Prostate gland (tissue), 2 donors: ENCODE data around the gene JOSD1. TPM values are rescaled to one million over a fixed set of nuclear protein-coding genes. Genes with fewer than 3 reads are reported as not detected.

Experiments
- DNase-seq: peaks from one replicate; pipeline ENCODE4 v3.0.0-alpha.2; 2019; ENCODE audit warnings: low spot score
- H3K27ac ChIP-seq, 2 donors: fragments of 200-600 bp; sonication (generic); 2 replicates each; pipeline ENCODE4 v1.5.1; 2017 to 2019
- H3K27me3 ChIP-seq: fragments of 200-600 bp; sonication (generic); replicated peaks from 2 replicates; pipeline ENCODE4 v1.5.1; 2019; ENCODE audit not compliant: insufficient read depth
- H3K36me3 ChIP-seq, 2 donors: fragments of 200-600 bp; sonication (generic); 1 replicate in 1 of 2; 2 replicates in 1 of 2; pipeline versions ENCODE4 v1.5.1 to v1.8.1; 2017 to 2019
- H3K4me1 ChIP-seq: fragments of 200-600 bp; sonication (generic); replicated peaks from 2 replicates; pipeline ENCODE4 v1.5.1; 2019
- H3K4me3 ChIP-seq, 2 donors: fragments of 200-600 bp; sonication (generic); 2 replicates each; pipeline ENCODE4 v1.5.1; 2017 to 2019
- H3K9me3 ChIP-seq: fragments of 200-600 bp; sonication (generic); 2 replicates; pipeline ENCODE4 v1.5.1; 2017
- POLR2A ChIP-seq: fragments of 450-650 bp; IDR thresholded peaks from one replicate; pipeline ENCODE4 v1.6.1; 2016; ENCODE audit warnings: antibody characterized with exemption, mild to moderate bottlenecking
- POLR2AphosphoS5 ChIP-seq: sonication (generic); formaldehyde crosslinking; IDR thresholded peaks from one replicate; pipeline ENCODE4 v1.6.1; 2017; ENCODE audit warnings: antibody characterized with exemption
- WGBS: methylation state at CpG from one replicate; pipeline ENCODE4 v1.1.5; 2018; 5-methylcytosine and 5-hydroxymethylcytosine counted together
- intact Hi-C: fragments of 100-400 bp; cut with DNase I; formaldehyde crosslinking; loops from one replicate; pipeline ENCODE4 v1.14.2; 2022
- total RNA-seq, 2 donors: library from RNA; depleted of rRNA; stranded (reverse); fragments of >200 nt; gene quantifications; one replicate each; pipeline ENCODE4 v1.1.0, GENCODE V29; 2016
- TF ChIP-seq, protein P1 (sequence below), 4 experiments: fragments of 200-600 bp in 2 of 4; fragments of 450-650 bp in 2 of 4; sonication (generic) in 2 of 4; IDR thresholded peaks; 1 replicate in 3 of 4; 2 replicates in 1 of 4; pipeline ENCODE4 v1.5.1; 2016 to 2019; ENCODE audit warnings: antibody characterized with exemption in 4 of 4, mild to moderate bottlenecking in 2 of 4, moderate library complexity in 2 of 4

The JOSD1 gene
- total RNA-seq, 2 donors from 2014 or later: 56.7 to 69.2 TPM

DNA sequence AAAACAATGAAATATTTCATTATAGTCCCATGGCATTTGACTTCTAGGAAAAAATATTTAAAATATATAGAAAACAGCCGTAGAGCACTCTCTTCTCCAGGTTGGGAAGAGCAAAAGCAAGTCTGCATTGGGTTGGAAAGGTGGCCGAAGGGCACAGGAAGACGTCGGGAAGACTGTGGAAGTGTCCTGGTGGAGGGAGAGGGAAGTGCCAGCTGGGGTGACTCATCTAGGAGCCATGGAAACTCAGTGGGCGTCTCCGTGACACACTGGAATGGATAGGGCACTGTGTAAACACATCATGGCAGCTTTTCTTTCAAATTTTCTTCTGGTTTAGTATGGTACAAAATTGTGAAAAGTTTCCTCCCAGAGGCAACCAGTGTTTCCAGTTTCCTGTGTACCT is 17.7 kb upstream of the JOSD1 start:
- H3K36me3 ChIP-seq: peaks cover 0 to 12% of the 10 kb centered on the region in 2 donors
- WGBS: 20% methylated on average over 6 of the region's 6 CpGs
- TF ChIP-seq POLR2A (no peak), POLR2AphosphoS5 (peak; percentile 46)
- TF ChIP-seq, protein P1, sequence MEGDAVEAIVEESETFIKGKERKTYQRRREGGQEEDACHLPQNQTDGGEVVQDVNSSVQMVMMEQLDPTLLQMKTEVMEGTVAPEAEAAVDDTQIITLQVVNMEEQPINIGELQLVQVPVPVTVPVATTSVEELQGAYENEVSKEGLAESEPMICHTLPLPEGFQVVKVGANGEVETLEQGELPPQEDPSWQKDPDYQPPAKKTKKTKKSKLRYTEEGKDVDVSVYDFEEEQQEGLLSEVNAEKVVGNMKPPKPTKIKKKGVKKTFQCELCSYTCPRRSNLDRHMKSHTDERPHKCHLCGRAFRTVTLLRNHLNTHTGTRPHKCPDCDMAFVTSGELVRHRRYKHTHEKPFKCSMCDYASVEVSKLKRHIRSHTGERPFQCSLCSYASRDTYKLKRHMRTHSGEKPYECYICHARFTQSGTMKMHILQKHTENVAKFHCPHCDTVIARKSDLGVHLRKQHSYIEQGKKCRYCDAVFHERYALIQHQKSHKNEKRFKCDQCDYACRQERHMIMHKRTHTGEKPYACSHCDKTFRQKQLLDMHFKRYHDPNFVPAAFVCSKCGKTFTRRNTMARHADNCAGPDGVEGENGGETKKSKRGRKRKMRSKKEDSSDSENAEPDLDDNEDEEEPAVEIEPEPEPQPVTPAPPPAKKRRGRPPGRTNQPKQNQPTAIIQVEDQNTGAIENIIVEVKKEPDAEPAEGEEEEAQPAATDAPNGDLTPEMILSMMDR (IDR thresholded peaks at IDR 0.05): peak in 2 of 4 experiments; percentile 59 to 71
- no peaks in the 10 kb centered on the region for H3K4me1 ChIP-seq
- no peaks in the 10 kb centered on the region for H3K27me3 ChIP-seq
- intact Hi-C loops: no loop called here
- peak overlapping the region in 1 of 2 donors; percentile 4 for H3K27ac ChIP-seq
- DNase-seq: peak; percentile 59
- no peak overlapping the region for H3K4me3 ChIP-seq
- no peaks in the 10 kb centered on the region for H3K9me3 ChIP-seq

- 94% methylated on average over 6 of the region's 6 CpGs for whole genome bisulfite sequencing
- no peak overlapping the region for H3K27ac ChIP-seq
- no peaks in the 10 kb centered on the region for H3K27me3 ChIP-seq
- H3K4me3 ChIP-seq: no peak overlapping the region
- H3K36me3 ChIP-seq: peaks cover 0 to 12% of the 10 kb centered on the region in 2 donors
- H3K4me1 ChIP-seq: no peaks in the 10 kb centered on the region
- TF ChIP-seq, protein P1 (IDR thresholded peaks at IDR 0.05): no peak
- TF ChIP-seq POLR2AphosphoS5: no peak
- H3K9me3 ChIP-seq: no peaks in the 10 kb centered on the region
- intact Hi-C loops: no loop called here
- DNase-seq: no peak
These were observed 16.5 kb upstream of the JOSD1 start for GRCh38 chr22:38717244-38717643.

DNA sequence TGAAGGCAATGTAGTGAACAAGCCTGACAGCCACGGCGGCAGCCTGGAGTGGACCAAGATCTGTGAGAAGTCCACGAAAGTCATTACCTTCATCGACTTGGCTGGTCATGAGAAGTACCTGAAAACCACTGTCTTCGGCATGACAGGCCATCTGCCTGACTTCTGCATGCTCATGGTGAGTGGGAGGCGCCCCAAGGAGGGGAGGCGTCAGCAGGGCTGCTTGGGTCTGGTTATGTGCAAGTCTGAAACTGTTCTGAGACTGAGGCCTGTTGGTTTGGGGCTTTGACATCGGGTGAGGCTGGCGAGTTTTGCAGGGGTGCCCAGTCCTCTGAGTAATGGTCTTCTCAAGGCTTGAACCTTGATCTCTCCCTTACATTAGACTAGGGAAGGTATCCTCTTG is 16.1 kb upstream of the JOSD1 start:
- TF ChIP-seq, protein P1 (IDR thresholded peaks at IDR 0.05): no peak
- TF ChIP-seq POLR2AphosphoS5 (no peak), POLR2A (no peak)
- H3K4me3 ChIP-seq: no peak overlapping the region
- H3K27me3 ChIP-seq: no peaks in the 10 kb centered on the region
- 88% methylated on average over 9 of the region's 9 CpGs for WGBS
- intact Hi-C loops: no loop called here
- no peak overlapping the region for H3K27ac ChIP-seq
- H3K9me3 ChIP-seq: no peaks in the 10 kb centered on the region
- DNase-seq: no peak
- no peaks in the 10 kb centered on the region for H3K4me1 ChIP-seq
- peaks cover 0 to 12% of the 10 kb centered on the region in 2 donors for H3K36me3 ChIP-seq

GRCh38 chr22:38716271-38716670 is 15.5 kb upstream of the JOSD1 start:
- Histone ChIP-seq H3K4me1 (no peaks in the 10 kb centered on the region), H3K27me3 (no peaks in the 10 kb centered on the region), H3K36me3 (peaks cover 0 to 12% of the 10 kb centered on the region in 2 donors), H3K27ac (no peak overlapping the region), H3K4me3 (no peak overlapping the region), H3K9me3 (no peaks in the 10 kb centered on the region)
- WGBS: 80% methylated on average over 10 of the region's 10 CpGs
- intact Hi-C loops: no loop called here
- no peak for DNase-seq
- TF ChIP-seq POLR2A (no peak), POLR2AphosphoS5 (no peak)
- TF ChIP-seq, protein P1 (IDR thresholded peaks at IDR 0.05): no peak

DNA sequence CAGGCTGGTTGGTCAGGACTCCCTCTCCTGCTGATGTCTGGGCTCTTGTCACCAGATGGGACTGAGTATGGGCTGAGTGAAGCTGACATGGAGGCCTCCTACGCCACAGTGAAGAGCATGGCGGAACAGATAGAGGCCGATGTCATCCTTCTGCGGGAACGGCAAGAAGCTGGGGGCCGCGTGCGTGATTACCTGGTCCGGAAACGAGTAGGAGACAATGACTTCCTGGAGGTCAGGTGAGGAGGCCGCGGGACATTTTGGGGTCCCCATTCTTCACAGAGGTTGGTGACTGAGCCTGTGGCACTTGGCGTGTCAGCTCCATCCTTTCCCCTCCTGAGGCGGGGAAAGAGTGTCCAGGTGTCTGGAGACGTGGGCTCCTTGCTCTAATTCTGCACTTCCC is 15.1 kb upstream of the JOSD1 start:
- DNase-seq: no peak
- Histone ChIP-seq H3K27ac (no peak overlapping the region), H3K36me3 (peaks cover 0 to 12% of the 10 kb centered on the region in 2 donors), H3K9me3 (no peaks in the 10 kb centered on the region), H3K4me1 (no peaks in the 10 kb centered on the region), H3K4me3 (no peak overlapping the region), H3K27me3 (no peaks in the 10 kb centered on the region)
- intact Hi-C loops: no loop called here
- TF ChIP-seq POLR2AphosphoS5: no peak
- WGBS: 94% methylated on average over 15 of the region's 15 CpGs
